GM12873 (cell line): ENCODE data around the gene LARP1B.

Source experiments
- CTCF ChIP-seq: IDR thresholded peaks from 2 replicates; pipeline ENCODE4 v1.5.1; 2012; ENCODE audit warnings: low read depth, mild to moderate bottlenecking, moderate library complexity, low read length, control low read depth; ENCODE audit not compliant: insufficient read depth; ENCODE audit errors: missing control alignments

LARP1B gene

GRCh38 chr4:128176643-128177042 lies 115.5 kb downstream of the LARP1B start:
- TF ChIP-seq CTCF, result no peak

- TF ChIP-seq CTCF, result no peak
Measured at GRCh38 chr4:128177498-128177897, 116.4 kb downstream of the LARP1B start.

- no peak for TF ChIP-seq CTCF
Measured at GRCh38 chr4:128186623-128187022, 125.5 kb downstream of the LARP1B start.

- peak; percentile 88 for TF ChIP-seq CTCF
Measured at GRCh38 chr4:128191115-128191781, 130.1 kb downstream of the LARP1B start.

GRCh38 chr4:128220286-128221235 lies 159.4 kb downstream of the LARP1B start:
- TF ChIP-seq CTCF, result peak; percentile 39

- TF ChIP-seq CTCF, result no peak
Measured at GRCh38 chr4:128221586-128221985, 160.5 kb downstream of the LARP1B start.

GRCh38 chr4:128225148-128225547 lies 164.0 kb downstream of the LARP1B start:
- TF ChIP-seq CTCF, result no peak
